Epithelial cell of prostate (primary cell): ENCODE data around the gene ANKRD34B.
A peak's percentile ranks its signal among the peaks of the same experiment; 100 is the strongest.

Source experiments
- DNase-seq: peaks from one replicate; pipeline ENCODE4 v3.0.0-alpha.2; 2011; ENCODE audit warnings: low read depth, low spot score
- H3K27ac ChIP-seq: fragments of 450-650 bp; 2 replicates; pipeline ENCODE4 v1.5.1; 2017; ENCODE audit warnings: mild to moderate bottlenecking

ANKRD34B gene

DNA sequence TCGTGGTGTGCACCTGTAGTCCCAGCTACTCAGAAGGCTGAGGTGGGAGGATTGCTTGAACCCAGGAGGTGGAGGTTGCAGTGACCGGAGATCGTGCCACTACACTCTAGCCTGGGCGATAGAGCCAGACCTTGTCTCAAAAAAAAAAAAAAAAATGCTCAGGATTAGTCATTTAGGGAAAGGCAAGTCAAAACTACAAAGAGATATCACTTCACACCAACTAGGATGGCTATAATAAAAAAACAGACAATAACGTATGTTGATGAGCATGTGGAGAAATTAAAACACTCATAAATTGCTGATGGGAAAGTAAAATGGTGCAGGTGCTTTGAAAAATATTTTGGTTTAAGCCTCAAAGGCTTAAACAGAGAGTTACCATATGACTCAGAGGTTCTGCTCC is 6.3 kb upstream of the ANKRD34B start:
- no peak overlapping the region for H3K27ac ChIP-seq
- no peak for DNase-seq

DNA sequence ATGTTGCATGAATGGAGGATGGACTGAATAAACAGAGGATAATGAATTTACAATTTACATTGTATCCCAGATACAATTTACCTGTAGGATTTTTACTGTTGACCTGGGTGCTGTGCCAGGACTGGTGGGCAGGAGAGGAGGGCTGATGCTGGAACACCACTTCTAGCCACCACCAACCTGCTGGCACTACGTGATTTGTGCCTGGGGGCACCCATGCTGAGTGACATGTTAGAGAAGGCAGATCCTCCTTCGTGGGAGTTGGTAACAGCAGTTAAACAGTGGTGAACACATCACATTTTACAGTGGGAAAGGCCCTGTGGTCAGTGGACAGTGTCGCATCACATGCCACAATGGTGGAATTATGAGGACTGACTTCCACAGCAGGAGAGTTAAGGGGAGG is 3.0 kb upstream of the ANKRD34B start:
- no peak for DNase-seq
- H3K27ac ChIP-seq: no peak overlapping the region

DNA sequence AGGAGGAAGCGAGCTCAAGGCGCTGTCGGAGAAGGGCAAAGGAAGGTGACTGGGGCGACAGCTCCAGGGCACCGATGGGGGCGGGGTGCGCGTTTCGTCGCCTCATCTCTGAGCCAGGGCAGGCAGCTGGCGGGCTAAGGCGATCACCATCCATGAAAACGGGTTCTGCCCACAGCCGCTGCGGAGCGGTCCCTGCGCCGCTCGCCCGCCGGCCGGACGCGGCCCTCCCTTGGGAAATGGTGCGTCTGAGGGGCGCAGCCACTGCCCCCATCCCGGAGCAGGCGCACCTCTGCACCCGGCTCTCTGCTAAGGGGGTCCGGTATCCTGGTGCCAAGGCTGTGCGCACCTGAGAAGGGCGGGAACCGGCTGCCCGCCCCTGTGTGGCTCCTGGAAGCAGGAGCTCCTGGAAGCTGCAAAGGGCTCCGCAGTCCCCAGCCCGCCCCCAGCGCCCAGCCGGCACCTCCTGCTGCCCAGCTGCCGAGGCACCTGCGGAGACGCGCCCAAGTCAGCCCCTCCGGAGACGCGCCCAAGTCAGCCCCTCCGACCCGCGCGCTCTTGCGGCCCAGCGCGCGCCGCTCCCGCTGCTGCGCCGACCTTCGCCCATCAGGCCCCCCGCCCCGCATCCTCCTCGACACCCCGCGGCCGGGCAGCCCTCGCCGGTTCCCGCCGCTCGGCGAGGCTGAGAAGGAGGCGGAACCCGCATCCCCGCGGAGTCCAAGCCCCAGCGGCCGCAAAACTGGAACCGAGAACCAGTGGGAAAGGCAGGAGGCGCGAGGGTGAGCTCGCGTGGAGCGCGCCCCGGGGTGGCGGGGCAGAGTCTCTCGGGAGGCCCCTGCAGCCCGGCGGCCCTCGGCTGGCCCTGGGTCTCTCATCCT is 757 bp downstream of the ANKRD34B start:
- DNase-seq: no peak
- H3K27ac ChIP-seq: no peak overlapping the region

DNA sequence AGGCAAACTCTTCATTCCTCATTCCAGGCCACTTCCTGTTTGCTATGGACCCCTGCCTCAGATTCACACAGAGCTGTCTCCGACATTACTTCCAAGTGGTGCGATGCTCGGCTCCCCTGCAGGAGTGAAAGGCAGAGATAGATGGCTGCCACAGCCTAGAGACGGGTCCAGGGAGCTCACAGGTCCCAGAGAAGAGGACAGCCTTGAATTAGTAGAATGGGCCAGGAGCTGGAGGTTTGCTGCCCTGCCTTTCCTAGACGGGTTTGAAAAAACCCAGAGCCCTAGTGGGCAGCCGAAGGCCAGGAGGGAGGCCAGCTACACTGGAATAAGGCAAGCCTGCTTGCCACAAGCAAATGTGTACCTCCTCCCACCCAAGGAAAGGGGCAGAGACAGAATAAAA is 1.8 kb downstream of the ANKRD34B start:
- DNase-seq: no peak
- H3K27ac ChIP-seq: no peak overlapping the region

DNA sequence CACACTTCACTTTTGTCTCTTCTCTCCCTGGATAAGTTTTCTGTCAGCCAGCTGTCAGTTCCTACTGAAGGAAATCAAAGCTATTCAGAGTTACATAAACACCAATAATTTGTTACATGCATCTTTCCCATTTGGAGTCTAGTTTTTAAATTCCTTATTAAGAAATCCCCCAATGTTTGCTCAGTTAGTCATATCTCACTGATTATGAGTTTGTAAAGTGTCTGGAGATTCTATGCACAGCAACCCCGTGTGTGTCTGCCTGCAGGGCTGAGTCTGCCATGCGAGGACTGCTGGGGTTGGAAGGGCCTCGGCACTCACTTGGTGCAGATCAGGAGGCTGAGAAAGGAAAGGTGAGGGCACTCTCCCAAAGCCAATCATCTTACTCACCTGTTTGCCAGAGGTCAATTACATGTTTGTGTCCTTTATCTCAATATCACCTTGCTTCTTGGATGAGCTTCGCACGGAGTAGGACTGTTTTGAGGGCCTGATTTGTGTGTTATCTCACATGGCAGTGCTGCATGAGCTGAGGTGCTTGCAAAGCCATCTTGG is 3.3 kb downstream of the ANKRD34B start:
- no peak overlapping the region for H3K27ac ChIP-seq
- no peak for DNase-seq

DNA sequence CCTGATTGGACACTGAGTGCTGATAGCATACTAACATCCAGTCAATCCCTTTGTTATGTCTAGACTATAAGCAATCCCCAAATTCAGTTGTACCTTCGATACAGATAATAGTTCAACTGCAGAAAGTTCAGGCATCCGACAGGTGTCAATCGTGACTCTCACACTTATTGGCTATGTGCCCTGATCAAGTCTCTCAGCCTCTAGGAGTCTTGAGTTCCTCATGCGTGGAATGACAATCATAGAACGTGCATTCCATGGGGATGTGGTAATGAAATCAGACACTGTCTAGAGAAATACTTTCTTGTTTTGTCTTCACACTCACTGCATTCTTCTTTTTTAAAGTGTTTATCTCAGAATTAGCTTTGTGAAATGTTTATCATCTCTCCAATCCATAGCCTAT is 4.8 kb downstream of the ANKRD34B start:
- H3K27ac ChIP-seq: no peak overlapping the region
- DNase-seq: no peak

DNA sequence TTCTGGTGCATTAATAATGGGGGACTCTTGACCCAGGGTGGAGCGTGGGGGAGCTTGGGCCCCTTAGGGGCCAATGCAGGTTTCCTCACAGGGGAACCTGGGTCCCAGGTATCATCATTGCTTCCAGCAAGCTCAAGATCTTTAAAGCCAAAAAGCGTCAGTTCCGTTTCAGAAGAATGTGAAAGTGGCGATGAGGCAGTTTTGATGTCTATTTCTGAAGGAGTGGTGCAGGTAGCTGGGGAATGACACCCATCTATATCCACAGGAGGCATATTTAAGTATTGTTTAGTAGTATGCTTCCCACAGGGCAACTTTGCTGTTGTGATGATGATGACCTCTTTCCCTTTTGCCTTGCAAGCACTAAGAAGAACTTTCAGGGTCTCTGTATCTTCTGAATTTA is 10.8 kb downstream of the ANKRD34B start:
- no peak overlapping the region for H3K27ac ChIP-seq
- DNase-seq: no peak

DNA sequence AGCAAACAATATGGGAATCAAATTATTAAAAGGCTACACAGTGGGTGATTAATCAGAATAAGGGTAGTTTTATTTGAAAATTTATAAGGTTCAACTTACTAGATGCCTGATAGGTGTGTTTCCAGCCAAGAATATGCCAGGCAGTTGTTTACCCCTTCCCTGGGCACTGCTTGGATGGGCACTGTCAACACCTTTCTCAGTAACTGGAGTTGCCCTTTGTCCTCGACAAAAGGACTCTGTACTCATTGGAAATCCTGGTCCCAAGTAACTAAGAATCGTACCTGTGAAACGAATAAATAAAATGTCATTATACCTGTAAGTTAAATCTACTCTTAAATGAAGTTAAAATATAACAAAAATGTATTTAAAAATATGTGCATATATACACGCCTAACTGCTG is 15.0 kb downstream of the ANKRD34B start:
- H3K27ac ChIP-seq: no peak overlapping the region
- DNase-seq: no peak

DNA sequence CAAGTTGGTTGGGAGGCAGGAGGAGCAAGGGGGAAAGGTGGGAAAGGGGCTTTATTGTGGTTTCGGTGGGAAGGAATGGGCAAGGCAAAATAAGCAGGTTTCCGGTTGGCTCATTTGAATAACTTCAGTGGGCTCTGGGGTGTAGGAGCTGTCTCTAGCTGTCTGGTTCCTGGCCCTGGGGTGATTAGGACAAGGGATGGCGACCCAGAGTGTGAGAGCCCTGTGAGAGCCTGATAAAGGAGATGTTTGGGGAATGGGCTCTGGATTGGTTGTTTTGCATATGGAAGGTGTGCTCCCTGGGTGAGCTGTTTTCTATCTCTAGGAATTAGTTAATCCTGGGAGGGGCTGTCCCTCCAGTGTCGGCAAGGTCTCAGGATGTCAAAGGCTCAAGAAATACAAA is 15.4 kb downstream of the ANKRD34B start:
- no peak overlapping the region for H3K27ac ChIP-seq
- DNase-seq: no peak

DNA sequence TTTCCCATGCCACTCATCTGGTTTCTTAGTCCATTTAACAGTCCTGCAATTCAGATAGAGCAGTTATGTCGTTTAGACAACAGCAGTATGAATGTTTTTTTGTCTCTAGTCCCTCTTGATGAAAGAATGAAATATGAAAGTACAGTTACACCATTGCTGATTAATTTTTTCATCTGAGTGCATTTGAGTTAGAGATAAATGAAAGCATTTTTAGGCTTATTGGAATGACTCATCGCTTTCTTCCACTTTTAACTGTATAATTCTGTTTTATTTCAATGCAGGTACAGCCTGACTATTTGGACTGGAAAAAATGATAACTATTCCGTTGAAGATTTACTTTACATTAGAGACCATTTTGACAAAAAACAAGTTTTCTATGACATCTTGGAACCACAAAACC is 28.7 kb downstream of the ANKRD34B start:
- DNase-seq: no peak
- no peak overlapping the region for H3K27ac ChIP-seq

DNA sequence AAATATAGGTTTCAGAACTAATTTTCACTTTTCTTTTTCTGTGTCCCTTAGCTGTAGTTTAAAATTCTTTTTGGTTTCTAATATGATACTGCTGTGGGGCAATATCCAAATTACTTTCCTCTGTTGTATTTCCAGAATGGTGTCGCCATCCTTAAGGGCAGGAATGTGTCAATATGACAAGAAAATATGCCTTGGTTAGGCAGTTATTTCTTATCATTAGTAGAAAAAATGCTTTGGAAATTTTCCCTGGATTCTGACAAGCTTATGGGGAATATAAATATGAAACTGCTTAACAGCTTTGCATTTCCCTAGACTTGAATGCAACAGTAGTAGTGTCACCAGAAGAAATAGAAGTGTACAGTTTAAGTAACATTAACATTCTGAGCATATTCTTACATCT is 29.4 kb downstream of the ANKRD34B start:
- DNase-seq: no peak
- no peak overlapping the region for H3K27ac ChIP-seq

DNA sequence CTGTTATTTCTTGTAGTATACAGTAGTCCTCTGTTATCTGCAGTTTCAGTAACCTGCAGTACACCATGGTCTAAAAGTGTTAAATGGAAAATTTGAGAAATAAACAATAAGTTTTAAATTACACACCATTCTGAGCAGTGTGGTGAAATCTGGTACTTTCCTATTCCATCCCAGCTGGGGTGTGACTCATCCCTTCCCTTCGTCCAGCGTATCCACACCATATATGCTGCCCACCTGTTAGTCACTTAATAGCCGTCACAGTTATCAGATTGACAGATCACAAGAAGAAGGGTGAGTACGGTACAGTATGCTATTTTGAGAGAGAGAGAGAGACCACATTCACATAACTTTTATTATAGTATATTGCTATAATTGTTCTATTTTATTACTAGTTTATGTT is 53.3 kb downstream of the ANKRD34B start:
- DNase-seq: peak; percentile 77
- no peak overlapping the region for H3K27ac ChIP-seq

DNA sequence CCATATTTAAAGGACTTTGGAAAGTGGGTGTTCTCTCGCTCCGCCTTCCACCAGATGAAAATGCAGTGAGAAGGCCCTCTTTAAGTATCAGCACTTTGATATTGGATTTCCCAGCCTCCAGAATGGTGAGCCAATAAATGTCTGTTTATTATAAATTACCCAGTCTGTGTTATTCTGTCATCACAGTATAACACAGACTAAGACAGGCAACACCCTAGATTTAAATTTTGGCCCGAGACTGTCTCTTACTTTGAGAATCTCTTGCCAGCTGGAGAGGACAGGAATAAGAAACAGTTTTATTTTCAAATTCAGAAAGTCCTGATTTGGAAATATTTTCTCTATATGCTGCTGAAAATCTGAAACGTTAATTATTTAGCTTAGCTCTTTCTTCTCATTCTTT is 60.7 kb downstream of the ANKRD34B start:
- DNase-seq: no peak
- H3K27ac ChIP-seq: no peak overlapping the region

DNA sequence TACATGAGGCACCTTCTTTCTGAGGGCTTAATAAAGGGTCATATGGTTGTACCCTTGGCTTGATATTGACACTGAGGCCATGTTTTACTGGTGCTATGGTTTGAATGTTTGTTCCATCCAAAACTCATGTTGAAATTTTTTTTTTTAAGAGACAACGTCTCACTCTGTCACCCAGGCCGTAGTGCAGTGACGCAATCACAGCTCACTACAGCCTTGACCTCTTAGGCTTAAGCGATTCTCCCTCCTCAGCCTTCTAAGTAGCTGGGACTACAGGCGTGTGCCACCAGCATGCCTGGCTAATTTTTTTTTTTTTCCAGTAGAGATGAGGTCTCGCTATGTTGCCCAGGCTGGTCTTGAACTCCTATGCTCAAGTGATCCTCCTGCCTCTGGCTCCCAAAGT is 61.2 kb downstream of the ANKRD34B start:
- no peak overlapping the region for H3K27ac ChIP-seq
- DNase-seq: no peak

DNA sequence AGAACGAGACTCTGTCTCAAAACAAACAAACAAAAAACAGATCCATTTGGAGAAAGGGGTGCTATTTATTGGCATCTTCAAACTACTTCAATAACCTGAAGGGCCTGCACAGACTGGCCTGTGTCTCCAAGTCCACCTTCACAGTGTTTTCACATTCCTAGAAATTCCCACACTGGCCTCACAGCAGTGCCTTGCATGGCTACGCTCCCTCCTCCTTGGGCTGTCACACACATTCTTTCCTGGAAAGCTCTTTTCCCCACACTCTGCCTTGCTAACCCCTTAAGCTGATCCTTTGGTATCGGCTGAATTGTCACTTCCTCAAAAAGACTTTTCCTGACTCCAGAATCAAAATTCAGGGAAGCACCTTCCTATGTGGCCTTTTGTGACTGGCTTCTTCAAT is 62.4 kb downstream of the ANKRD34B start:
- H3K27ac ChIP-seq: no peak overlapping the region
- DNase-seq: no peak
